Immature natural killer cell (primary cell): ENCODE measurements around the gene CMSS1. TPM values are rescaled to one million over a fixed set of nuclear protein-coding genes. Genes with fewer than 3 reads are reported as not detected.

Experiments used
- DNase-seq, 3 donors: peaks; one replicate each; pipeline ENCODE4 v3.0.0; 2022; ENCODE audit warnings: mixed read lengths in 1 of 3
- H3K27ac Mint-ChIP-seq, 6 donors: one replicate each; pipeline ENCODE4 v1.8.0; 2020; ENCODE audit warnings: mixed read lengths in 6 of 6, mild to moderate bottlenecking in 5 of 6, inconsistent platforms in 4 of 6, moderate library complexity in 3 of 6
- H3K27me3 Mint-ChIP-seq, 3 donors: one replicate each; pipeline ENCODE4 v1.8.0; 2020 to 2021; ENCODE audit warnings: low read depth in 3 of 3, mild to moderate bottlenecking in 3 of 3, mixed read lengths in 3 of 3, moderate library complexity in 3 of 3, inconsistent platforms in 1 of 3
- H3K36me3 Mint-ChIP-seq, 3 donors: one replicate each; pipeline ENCODE4 v1.8.0; 2020; ENCODE audit warnings: mixed read lengths in 3 of 3, inconsistent platforms in 2 of 3, mild to moderate bottlenecking in 2 of 3
- H3K4me1 Mint-ChIP-seq, 2 donors: one replicate each; pipeline ENCODE4 v1.8.0; 2020; ENCODE audit warnings: inconsistent platforms in 2 of 2, mild to moderate bottlenecking in 2 of 2, mixed read lengths in 2 of 2, moderate library complexity in 1 of 2
- H3K4me3 Mint-ChIP-seq, 5 donors: one replicate each; pipeline ENCODE4 v1.8.0; 2020; ENCODE audit warnings: mild to moderate bottlenecking in 5 of 5, mixed read lengths in 5 of 5, inconsistent platforms in 3 of 5, moderate library complexity in 3 of 5
- H3K9me3 Mint-ChIP-seq, 6 donors: one replicate each; pipeline ENCODE4 v1.8.0; 2020; ENCODE audit warnings: mild to moderate bottlenecking in 6 of 6, mixed read lengths in 6 of 6, inconsistent platforms in 4 of 6, moderate library complexity in 3 of 6
- polyA plus RNA-seq, 3 donors: library from polyadenylated mRNA; unstranded; fragments of 300-500 nt; fragmentation: Illumina TruSeq; gene quantifications; one replicate each; pipeline ENCODE4 v1.2.3, GENCODE V29; 2021

CMSS1 gene
- polyA plus RNA-seq, 3 donors from 2014 or later = 12.1 to 13.4 (median 12.8) TPM

GRCh38 chr3:100151024-100151707 is 333.5 kb downstream of the CMSS1 start:
- DNase-seq = no peak
- Mint-ChIP-seq H3K27me3 (no peaks in the 10 kb centered on the region), H3K4me1 (no peaks in the 10 kb centered on the region), H3K4me3 (no peak overlapping the region), H3K9me3 (peaks cover 0 to 12% (median 9%) of the 10 kb centered on the region in 6 donors), H3K36me3 (peaks cover 12 to 42% (median 25%) of the 10 kb centered on the region in 3 donors), H3K27ac (no peak overlapping the region)

- Mint-ChIP-seq H3K9me3 (peaks cover 7 to 20% (median 17%) of the 10 kb centered on the region in 6 donors), H3K27me3 (no peaks in the 10 kb centered on the region), H3K36me3 (peaks cover 19 to 44% (median 27%) of the 10 kb centered on the region in 3 donors), H3K4me1 (no peaks in the 10 kb centered on the region), H3K27ac (no peak overlapping the region), H3K4me3 (no peak overlapping the region)
- no peak for DNase-seq
These were observed 336.5 kb downstream of the CMSS1 start for GRCh38 chr3:100154171-100154570.

- Mint-ChIP-seq H3K4me3 (no peak overlapping the region), H3K9me3 (peaks cover 7 to 20% (median 17%) of the 10 kb centered on the region in 6 donors)
These were observed 337.5 kb downstream of the CMSS1 start for GRCh38 chr3:100155128-100155527.

GRCh38 chr3:100155590-100155989 is 337.9 kb downstream of the CMSS1 start:
- no peak for DNase-seq
- Mint-ChIP-seq H3K27me3 (no peaks in the 10 kb centered on the region), H3K9me3 (peaks cover 7 to 20% (median 17%) of the 10 kb centered on the region in 6 donors), H3K27ac (no peak overlapping the region), H3K36me3 (peaks cover 19 to 38% (median 23%) of the 10 kb centered on the region in 3 donors), H3K4me3 (no peak overlapping the region), H3K4me1 (no peaks in the 10 kb centered on the region)

More at GRCh38 chr3:100155128-100155527, 337.5 kb downstream of the CMSS1 start:
- DNase-seq = no peak
- Mint-ChIP-seq H3K27me3 (no peaks in the 10 kb centered on the region), H3K4me1 (no peaks in the 10 kb centered on the region), H3K27ac (no peak overlapping the region), H3K36me3 (peaks cover 19 to 40% (median 23%) of the 10 kb centered on the region in 3 donors)

- Mint-ChIP-seq H3K27ac (no peak overlapping the region), H3K27me3 (no peaks in the 10 kb centered on the region), H3K9me3 (peaks cover 7 to 20% (median 17%) of the 10 kb centered on the region in 6 donors), H3K4me3 (no peak overlapping the region), H3K4me1 (no peaks in the 10 kb centered on the region), H3K36me3 (peaks cover 15 to 28% (median 23%) of the 10 kb centered on the region in 3 donors)
- no peak for DNase-seq
These were observed 340.0 kb downstream of the CMSS1 start for GRCh38 chr3:100157685-100158084.

GRCh38 chr3:100158918-100159330 is 341.3 kb downstream of the CMSS1 start:
- Mint-ChIP-seq H3K9me3 (peaks cover 7 to 20% (median 17%) of the 10 kb centered on the region in 6 donors), H3K36me3 (peaks cover 14 to 19% (median 18%) of the 10 kb centered on the region in 3 donors), H3K27me3 (no peaks in the 10 kb centered on the region), H3K27ac (no peak overlapping the region), H3K4me1 (no peaks in the 10 kb centered on the region), H3K4me3 (no peak overlapping the region)
- no peak for DNase-seq

GRCh38 chr3:100159331-100160153 is 341.9 kb downstream of the CMSS1 start:
- peaks cover 7 to 20% (median 17%) of the 10 kb centered on the region in 6 donors for H3K9me3 Mint-ChIP-seq
- no peak overlapping the region for H3K4me3 Mint-ChIP-seq
- H3K4me1 Mint-ChIP-seq = no peaks in the 10 kb centered on the region
- H3K36me3 Mint-ChIP-seq = peaks cover 14 to 19% (median 18%) of the 10 kb centered on the region in 3 donors
- DNase-seq = no peak
- H3K27me3 Mint-ChIP-seq = no peaks in the 10 kb centered on the region
- no peak overlapping the region for H3K27ac Mint-ChIP-seq

GRCh38 chr3:100160521-100160920 is 342.9 kb downstream of the CMSS1 start:
- no peaks in the 10 kb centered on the region for H3K27me3 Mint-ChIP-seq
- H3K27ac Mint-ChIP-seq = no peak overlapping the region
- peaks cover 7 to 13% (median 10%) of the 10 kb centered on the region in 3 donors for H3K36me3 Mint-ChIP-seq

GRCh38 chr3:100163787-100164186 is 346.1 kb downstream of the CMSS1 start:
- Mint-ChIP-seq H3K36me3 (peaks cover 0 to 11% (median 5%) of the 10 kb centered on the region in 3 donors), H3K27me3 (no peaks in the 10 kb centered on the region), H3K4me1 (no peaks in the 10 kb centered on the region), H3K27ac (no peak overlapping the region), H3K4me3 (no peak overlapping the region), H3K9me3 (no peaks in the 10 kb centered on the region)
- DNase-seq = no peak

More at GRCh38 chr3:100160521-100160920, 342.9 kb downstream of the CMSS1 start:
- Mint-ChIP-seq H3K4me3 (no peak overlapping the region), H3K9me3 (peaks cover 7 to 12% (median 11%) of the 10 kb centered on the region in 6 donors), H3K4me1 (no peaks in the 10 kb centered on the region)
- DNase-seq = no peak

- Mint-ChIP-seq H3K4me3 (no peak overlapping the region), H3K9me3 (no peaks in the 10 kb centered on the region), H3K4me1 (no peaks in the 10 kb centered on the region), H3K27me3 (no peaks in the 10 kb centered on the region), H3K27ac (no peak overlapping the region), H3K36me3 (peaks cover 0 to 18% (median 5%) of the 10 kb centered on the region in 3 donors)
- DNase-seq = no peak
These were observed 347.1 kb downstream of the CMSS1 start for GRCh38 chr3:100164743-100165142.

- H3K36me3 Mint-ChIP-seq = peaks cover 0 to 13% (median 5%) of the 10 kb centered on the region in 3 donors
- H3K4me1 Mint-ChIP-seq = no peaks in the 10 kb centered on the region
These were observed 348.4 kb downstream of the CMSS1 start for GRCh38 chr3:100165926-100166550.

GRCh38 chr3:100169201-100169920 is 351.7 kb downstream of the CMSS1 start:
- DNase-seq = no peak
- Mint-ChIP-seq H3K27ac (no peak overlapping the region), H3K27me3 (no peaks in the 10 kb centered on the region), H3K4me3 (no peak overlapping the region), H3K36me3 (peaks cover 0 to 17% (median 5%) of the 10 kb centered on the region in 3 donors), H3K9me3 (no peaks in the 10 kb centered on the region), H3K4me1 (no peaks in the 10 kb centered on the region)

More at GRCh38 chr3:100165926-100166550, 348.4 kb downstream of the CMSS1 start:
- no peak overlapping the region for H3K27ac Mint-ChIP-seq
- no peaks in the 10 kb centered on the region for H3K9me3 Mint-ChIP-seq
- no peaks in the 10 kb centered on the region for H3K27me3 Mint-ChIP-seq
- DNase-seq = no peak
- no peak overlapping the region for H3K4me3 Mint-ChIP-seq

- Mint-ChIP-seq H3K36me3 (peaks cover 0 to 17% (median 5%) of the 10 kb centered on the region in 3 donors), H3K9me3 (no peaks in the 10 kb centered on the region), H3K4me1 (no peaks in the 10 kb centered on the region), H3K4me3 (no peak overlapping the region), H3K27me3 (no peaks in the 10 kb centered on the region), H3K27ac (no peak overlapping the region)
- DNase-seq = no peak
These were observed 352.8 kb downstream of the CMSS1 start for GRCh38 chr3:100170486-100170885.
